Left lung (tissue), 10 donors: ENCODE measurements around the gene LAMB1. TPM values are rescaled to one million over a fixed set of nuclear protein-coding genes. Genes with fewer than 3 reads are reported as not detected.

Source experiments
- ATAC-seq: fragments of 200-7000 bp; cut with Tn5 transposase; one replicate; pipeline ENCODE4 v1.9.1; 2020; ENCODE audit warnings: moderate library complexity
- DNase-seq, 4 donors: peaks; one replicate each; pipeline ENCODE4 v3.0.0-alpha.2; 2013 to 2020
- H3K27ac ChIP-seq, 2 donors: fragments of 200-600 bp; sonication (generic) in 1 of 2; one replicate each; pipeline versions ENCODE4 v1.5.0 to v1.8.0; 2020 to 2021
- H3K27me3 ChIP-seq, 2 donors: fragments of 200-600 bp; sonication (generic) in 1 of 2; one replicate each; pipeline versions ENCODE4 v1.5.0 to v1.8.0; 2020 to 2021
- H3K36me3 ChIP-seq, 2 donors: fragments of 200-600 bp; sonication (generic) in 1 of 2; one replicate each; pipeline versions ENCODE4 v1.5.0 to v1.8.0; 2020 to 2021
- H3K4me1 ChIP-seq, 2 donors: fragments of 200-600 bp; one replicate each; pipeline ENCODE4 v1.8.0; 2021
- H3K4me3 ChIP-seq, 2 donors: fragments of 200-600 bp; sonication (generic) in 1 of 2; one replicate each; pipeline versions ENCODE4 v1.5.0 to v1.8.0; 2020 to 2021; ENCODE audit warnings: mild to moderate bottlenecking in 1 of 2
- H3K9me3 ChIP-seq, 2 donors: fragments of 200-600 bp; sonication (generic) in 1 of 2; one replicate each; pipeline versions ENCODE4 v1.5.0 to v1.8.0; 2020 to 2021
- intact Hi-C, 2 donors: fragments of 100-400 bp; cut with DNase I; formaldehyde crosslinking; loops; one replicate each; pipeline versions ENCODE4 v1.11.2 to v1.14.2; 2022
- polyA plus RNA-seq, 6 donors: library from polyadenylated mRNA; unstranded; fragments of 120-200 nt; gene quantifications; one replicate each; pipeline ENCODE4 v1.2.1, GENCODE V29; 2013; ENCODE audit not compliant: insufficient read length in 6 of 6
- total RNA-seq, 2 donors: library from RNA; stranded (reverse); fragmentation: NEBNext Ultra II Directional; extraction: Animal tissue kit (Norgen Biotek cat#: 25700); gene quantifications; one replicate each; pipeline ENCODE4 v1.2.1, GENCODE V29; 2021
- TF ChIP-seq, protein P1 (sequence below), 2 donors: fragments of 200-600 bp; sonication (generic) in 1 of 2; IDR thresholded peaks; one replicate each; pipeline versions ENCODE4 v1.5.0 to v1.8.0; 2021; ENCODE audit warnings: antibody characterized with exemption in 2 of 2
- donor health status: DM: no; HTN: yes; CAD: no.
- donor health status: DM: no; HTN: no; CAD: no.

LAMB1 gene
- total and polyA plus RNA-seq, 8 donors, result 175 to 583 (median 505) TPM

DNA sequence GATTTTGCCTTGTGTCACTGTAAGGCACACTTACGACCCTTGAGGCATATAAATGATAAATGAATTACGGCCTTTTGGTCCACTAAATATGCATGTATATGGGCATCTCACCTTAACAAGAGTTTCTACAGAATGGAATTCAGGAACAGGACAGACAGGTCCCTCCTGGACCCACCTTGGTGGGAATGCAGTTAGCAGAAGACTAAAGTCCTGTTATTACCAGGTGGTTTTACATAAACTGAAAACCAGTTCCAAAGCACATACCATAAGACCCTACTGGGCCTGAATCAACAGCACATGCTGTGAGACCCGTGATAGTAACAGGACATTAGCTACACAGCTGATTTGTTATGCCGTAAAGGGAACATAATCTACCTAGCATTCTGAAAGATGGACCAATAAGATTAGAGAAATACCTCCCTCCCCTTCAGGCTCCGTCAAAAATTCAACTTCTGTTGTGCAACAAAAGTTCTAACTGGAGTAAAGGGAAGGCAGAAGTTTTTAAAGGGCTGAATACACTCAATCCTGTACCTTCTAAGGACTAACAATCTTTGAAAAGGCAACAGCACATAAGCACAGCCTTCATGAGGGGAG, 24.0 kb downstream of the LAMB1 start:
- ATAC-seq, result no peak
- no peaks in the 10 kb centered on the region for H3K9me3 ChIP-seq
- peaks cover 0 to 19% of the 10 kb centered on the region in 2 donors for H3K36me3 ChIP-seq
- DNase-seq, result no peak
- intact Hi-C loops, result no loop called here
- TF ChIP-seq, protein P1, sequence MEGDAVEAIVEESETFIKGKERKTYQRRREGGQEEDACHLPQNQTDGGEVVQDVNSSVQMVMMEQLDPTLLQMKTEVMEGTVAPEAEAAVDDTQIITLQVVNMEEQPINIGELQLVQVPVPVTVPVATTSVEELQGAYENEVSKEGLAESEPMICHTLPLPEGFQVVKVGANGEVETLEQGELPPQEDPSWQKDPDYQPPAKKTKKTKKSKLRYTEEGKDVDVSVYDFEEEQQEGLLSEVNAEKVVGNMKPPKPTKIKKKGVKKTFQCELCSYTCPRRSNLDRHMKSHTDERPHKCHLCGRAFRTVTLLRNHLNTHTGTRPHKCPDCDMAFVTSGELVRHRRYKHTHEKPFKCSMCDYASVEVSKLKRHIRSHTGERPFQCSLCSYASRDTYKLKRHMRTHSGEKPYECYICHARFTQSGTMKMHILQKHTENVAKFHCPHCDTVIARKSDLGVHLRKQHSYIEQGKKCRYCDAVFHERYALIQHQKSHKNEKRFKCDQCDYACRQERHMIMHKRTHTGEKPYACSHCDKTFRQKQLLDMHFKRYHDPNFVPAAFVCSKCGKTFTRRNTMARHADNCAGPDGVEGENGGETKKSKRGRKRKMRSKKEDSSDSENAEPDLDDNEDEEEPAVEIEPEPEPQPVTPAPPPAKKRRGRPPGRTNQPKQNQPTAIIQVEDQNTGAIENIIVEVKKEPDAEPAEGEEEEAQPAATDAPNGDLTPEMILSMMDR (IDR thresholded peaks at IDR 0.05), result no peak
- H3K4me1 ChIP-seq, result peaks cover 0 to 10% of the 10 kb centered on the region in 2 donors
- no peak overlapping the region for H3K27ac ChIP-seq
- H3K27me3 ChIP-seq, result no peaks in the 10 kb centered on the region
- no peak overlapping the region for H3K4me3 ChIP-seq

DNA sequence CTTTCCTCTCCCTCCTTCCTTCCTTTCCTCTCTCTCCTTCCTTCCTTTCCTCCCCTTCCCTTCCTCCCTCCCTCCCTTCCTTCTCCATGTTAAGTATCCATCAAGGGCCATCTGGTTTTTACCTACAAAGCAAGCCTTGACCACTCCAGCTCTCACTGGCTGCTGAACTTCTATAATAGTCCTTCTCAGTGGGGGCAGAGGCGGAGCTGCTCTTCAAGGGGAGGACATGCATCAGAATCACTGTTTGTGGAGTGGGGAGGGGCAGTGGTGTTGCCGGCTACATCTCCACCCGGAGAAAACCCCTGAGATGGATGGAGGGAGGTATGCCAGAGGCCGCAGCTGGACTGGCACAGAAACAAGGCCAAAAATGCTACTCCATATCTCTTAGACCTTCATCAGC, 25.9 kb downstream of the LAMB1 start:
- intact Hi-C loops, result no loop called here
- no peak overlapping the region for H3K4me3 ChIP-seq
- no peaks in the 10 kb centered on the region for H3K27me3 ChIP-seq
- H3K9me3 ChIP-seq, result no peaks in the 10 kb centered on the region
- H3K36me3 ChIP-seq, result peaks cover 0 to 19% of the 10 kb centered on the region in 2 donors
- H3K4me1 ChIP-seq, result peaks cover 0 to 2% of the 10 kb centered on the region in 2 donors
- no peak for ATAC-seq
- H3K27ac ChIP-seq, result no peak overlapping the region
- TF ChIP-seq, protein P1 (IDR thresholded peaks at IDR 0.05), result no peak
- DNase-seq, result no peak

DNA sequence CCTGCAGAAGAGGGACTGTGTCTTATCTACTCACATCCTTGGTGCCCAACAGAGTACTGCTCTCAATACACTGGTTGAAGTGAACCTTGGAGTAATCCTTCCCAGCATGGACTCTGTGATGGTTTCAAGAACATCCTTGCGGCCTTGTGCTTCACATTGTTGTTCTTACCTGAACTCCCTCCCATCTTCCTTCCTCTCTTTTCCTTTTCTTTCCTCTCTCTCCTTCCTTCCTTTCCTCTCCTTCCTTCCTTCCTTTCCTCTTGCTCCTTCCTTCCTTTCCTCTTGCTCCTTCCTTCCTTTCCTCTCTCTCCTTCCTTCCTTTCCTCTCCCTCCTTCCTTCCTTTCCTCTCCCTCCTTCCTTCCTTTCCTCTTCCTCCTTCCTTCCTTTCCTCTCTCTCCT, 26.3 kb downstream of the LAMB1 start:
- H3K4me1 ChIP-seq, result peaks cover 0 to 4% of the 10 kb centered on the region in 2 donors
- no peak overlapping the region for H3K27ac ChIP-seq
- DNase-seq, result no peak
- H3K36me3 ChIP-seq, result peaks cover 0 to 19% of the 10 kb centered on the region in 2 donors
- intact Hi-C loops, result no loop called here
- no peaks in the 10 kb centered on the region for H3K27me3 ChIP-seq
- H3K9me3 ChIP-seq, result no peaks in the 10 kb centered on the region
- TF ChIP-seq, protein P1 (IDR thresholded peaks at IDR 0.05), result no peak
- ATAC-seq, result no peak
- no peak overlapping the region for H3K4me3 ChIP-seq

DNA sequence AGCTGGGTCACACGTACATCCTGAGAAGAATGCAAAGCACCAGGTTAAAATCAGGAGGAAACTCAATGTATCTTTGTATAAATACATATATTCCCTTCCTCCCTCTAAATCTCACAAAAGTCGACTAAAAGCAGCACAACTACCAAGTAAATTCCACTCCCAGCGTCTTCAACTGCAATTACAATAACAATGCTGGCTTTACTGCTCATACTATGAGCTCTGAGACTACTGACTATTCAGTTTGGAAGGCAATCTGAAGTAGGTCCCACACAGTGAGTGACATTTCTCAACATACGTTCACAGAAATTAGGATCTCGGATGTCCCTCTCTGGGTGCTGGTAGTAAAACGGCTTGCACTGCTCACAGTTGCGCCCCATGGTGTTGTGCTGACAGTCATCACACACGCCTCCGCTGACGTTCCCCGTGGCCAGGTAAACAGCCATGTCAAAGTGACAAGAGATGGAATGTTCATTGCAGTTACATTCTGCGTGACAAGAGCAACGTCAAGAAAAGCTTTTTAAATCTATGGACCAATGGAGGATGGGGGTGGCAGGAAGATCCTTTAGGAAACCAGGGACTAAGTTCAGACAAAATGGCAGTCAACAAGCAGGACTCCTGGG, 27.5 kb downstream of the LAMB1 start:
- intact Hi-C loops, result no loop called here
- Histone ChIP-seq H3K9me3 (no peaks in the 10 kb centered on the region), H3K4me3 (no peak overlapping the region), H3K4me1 (peaks cover 0 to 10% of the 10 kb centered on the region in 2 donors), H3K27me3 (no peaks in the 10 kb centered on the region), H3K27ac (no peak overlapping the region), H3K36me3 (peaks cover 0 to 13% of the 10 kb centered on the region in 2 donors)
- DNase-seq, result no peak
- TF ChIP-seq, protein P1 (IDR thresholded peaks at IDR 0.05), result no peak
- no peak for ATAC-seq

DNA sequence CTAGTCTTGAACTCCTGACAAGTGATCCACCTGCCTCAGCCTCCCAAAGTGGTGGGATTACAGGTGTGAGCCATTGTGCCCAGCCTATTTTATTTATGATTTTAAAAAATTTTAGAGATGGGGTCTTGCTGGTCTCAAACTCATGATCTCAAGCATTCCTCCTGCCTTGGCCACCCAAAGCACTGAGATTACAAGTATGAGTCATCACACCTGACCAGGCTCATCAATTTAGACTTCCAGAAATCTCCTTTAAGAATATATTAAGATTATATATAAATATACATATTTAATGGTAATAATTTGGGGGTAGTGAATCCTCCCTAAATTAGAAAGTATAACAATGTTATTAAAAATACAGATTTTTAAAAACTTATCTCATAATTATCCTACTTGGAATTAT, 29.1 kb downstream of the LAMB1 start:
- TF ChIP-seq, protein P1 (IDR thresholded peaks at IDR 0.05), result no peak
- intact Hi-C loops, result no loop called here
- no peak for DNase-seq
- Histone ChIP-seq H3K9me3 (no peaks in the 10 kb centered on the region), H3K27me3 (no peaks in the 10 kb centered on the region), H3K4me1 (peaks cover 0 to 10% of the 10 kb centered on the region in 2 donors), H3K27ac (peak overlapping the region in 1 of 2 donors; percentile 44), H3K36me3 (peaks cover 0 to 13% of the 10 kb centered on the region in 2 donors), H3K4me3 (no peak overlapping the region)
- no peak for ATAC-seq
